Choroid plexus epithelial cell (primary cell): ENCODE results near the gene CUTC.

Experiments used
- DNase-seq: peaks from one replicate; pipeline ENCODE4 v3.0.0-alpha.2; 2010; ENCODE audit warnings: low read depth
- H3K4me3 ChIP-seq: 2 replicates; pipeline ENCODE4 v1.5.1; 2011; ENCODE audit warnings: low read depth, mild to moderate bottlenecking, control low read depth, low read length, moderate library complexity
- CTCF ChIP-seq: conservative IDR thresholded peaks from 2 replicates; pipeline ENCODE4 v1.5.1; 2011; ENCODE audit warnings: low read depth, mild to moderate bottlenecking, control low read depth, inconsistent platforms, low read length, moderate library complexity

The CUTC gene

GRCh38 chr10:99781734-99782429, 49.8 kb downstream of the CUTC start:
- TF ChIP-seq CTCF: no peak
- DNase-seq: no peak
- H3K4me3 ChIP-seq: no peak overlapping the region

GRCh38 chr10:99782447-99783286, 50.6 kb downstream of the CUTC start, which contains the start of gene ABCC2:
ABCC2 (plus strand) TSS chr10:99782640; CDS start chr10:99782845, 205 bp downstream.
- TF ChIP-seq CTCF: no peak
- DNase-seq: no peak
- H3K4me3 ChIP-seq: no peak within 1 kb of the TSS

- peak; percentile 94 for DNase-seq
- no peak for TF ChIP-seq CTCF
- H3K4me3 ChIP-seq: no peak overlapping the region
Observed at GRCh38 chr10:99784016-99784726, 52.1 kb downstream of the CUTC start.

GRCh38 chr10:99784727-99785441, 52.9 kb downstream of the CUTC start:
- H3K4me3 ChIP-seq: no peak overlapping the region
- DNase-seq: no peak
- TF ChIP-seq CTCF: no peak

- DNase-seq: no peak
- no peak for TF ChIP-seq CTCF
- no peak overlapping the region for H3K4me3 ChIP-seq
Observed at GRCh38 chr10:99785646-99786045, 53.6 kb downstream of the CUTC start.

GRCh38 chr10:99787311-99787710, 55.3 kb downstream of the CUTC start:
- H3K4me3 ChIP-seq: no peak overlapping the region
- no peak for DNase-seq
- TF ChIP-seq CTCF: no peak
